GM12878 (cell line): Measurements from ENCODE around the gene PHYH. TPM values are rescaled to one million over a fixed set of nuclear protein-coding genes. Genes with fewer than 3 reads are reported as not detected.

Source experiments
- ATAC-seq: fragments of 200-7000 bp; cut with Tn5 transposase; 3 replicates; pipeline ENCODE4 v1.9.1; 2020; ENCODE audit warnings: mild to moderate bottlenecking, moderate library complexity
- BruUV-seq: library from RNA; stranded (reverse); fragments of 400-500 nt; replicated peaks from 2 replicates; lab custom pipeline; 2021; lab: Mats Ljungman, UMichigan
- CTCF ChIA-PET: fragments of 300-600 bp; sonication (Branson Sonifier 250); formaldehyde crosslinking; extraction: SDS; loops from one replicate; lab custom pipeline; 2021; ENCODE audit warnings: inconsistent platforms; lab: Yijun Ruan, JAX
- POLR2A ChIA-PET: fragments of 350-600 bp; formaldehyde crosslinking; extraction: SDS; loops from one replicate; lab custom pipeline; 2021; ENCODE audit warnings: inconsistent platforms; lab: Charles Lee
- RAD21 ChIA-PET: fragments of 300-600 bp; sonication (Branson Sonifier 250); formaldehyde crosslinking; loops from one replicate; lab custom pipeline; 2023; ENCODE audit warnings: antibody characterized with exemption; ENCODE audit not compliant: unreplicated experiment; lab: Charles Lee
- SMC1A ChIA-PET: fragments of 300-600 bp; sonication (Branson Sonifier 250); formaldehyde crosslinking; loops from one replicate; lab custom pipeline; 2023; ENCODE audit not compliant: unreplicated experiment, uncharacterized antibody; lab: Charles Lee
- DNase-seq: peaks from one replicate; pipeline ENCODE4 v3.0.0-alpha.2; 2011; ENCODE audit warnings: low read depth, low spot score
- FAIRE-seq: peaks from 3 replicates; lab custom pipeline; 2011; peaks lifted over from hg19 to GRCh38; lab: Jason Lieb, UNC
- H2AFZ ChIP-seq: 2 replicates; pipeline ENCODE4 v1.6.0; 2011; ENCODE audit warnings: low read depth, low read length, control low read depth; ENCODE audit not compliant: control insufficient read depth
- H3K27ac ChIP-seq: 2 replicates; pipeline ENCODE4 v1.5.1; 2011; ENCODE audit warnings: control low read depth; ENCODE audit not compliant: control insufficient read depth, insufficient read depth
- H3K27me3 ChIP-seq, 2 experiments: replicated peaks in 1 of 2; 2 replicates each; pipeline versions ENCODE4 v1.6.0 to v1.6.1; 2011; ENCODE audit warnings: low read length in 1 of 2; ENCODE audit not compliant: control insufficient read depth in 2 of 2, insufficient read depth in 2 of 2
- H3K36me3 ChIP-seq, 2 experiments: 2 replicates each; pipeline ENCODE4 v1.5.1; 2011; ENCODE audit warnings: low read length in 1 of 2; ENCODE audit not compliant: control insufficient read depth in 2 of 2, insufficient read depth in 2 of 2
- H3K4me1 ChIP-seq: 2 replicates; pipeline ENCODE4 v1.6.1; 2011; ENCODE audit warnings: mild to moderate bottlenecking, low read length, moderate library complexity, mixed read lengths; ENCODE audit not compliant: control insufficient read depth, insufficient read depth
- H3K4me2 ChIP-seq: 2 replicates; pipeline ENCODE4 v1.6.0; 2011; ENCODE audit warnings: control low read depth; ENCODE audit not compliant: control insufficient read depth, insufficient read depth
- H3K4me3 ChIP-seq: fragments of 200-600 bp; sonication (generic); 2 replicates; pipeline ENCODE4 v1.5.1; 2016
- H3K79me2 ChIP-seq: 2 replicates; pipeline ENCODE4 v1.6.0; 2011; ENCODE audit warnings: low read length; ENCODE audit not compliant: control insufficient read depth, insufficient read depth
- H3K9ac ChIP-seq: 2 replicates; pipeline ENCODE4 v1.8.0; 2011; ENCODE audit warnings: low read length, control low read depth, mixed read lengths; ENCODE audit not compliant: control insufficient read depth, insufficient read depth
- H3K9me3 ChIP-seq: replicated peaks from 3 replicates; pipeline ENCODE4 v1.5.1; 2011; ENCODE audit warnings: mild to moderate bottlenecking, low read length; ENCODE audit not compliant: control insufficient read depth, insufficient read depth
- H4K20me1 ChIP-seq: 2 replicates; pipeline ENCODE4 v1.6.0; 2011; ENCODE audit not compliant: control insufficient read depth, insufficient read depth
- CBX3 ChIP-seq: fragments of 200-600 bp; sonication (generic); IDR thresholded peaks from 2 replicates; pipeline ENCODE4 v1.6.1; 2016; ENCODE audit warnings: low read depth, borderline replicate concordance
- CHD1 ChIP-seq: IDR thresholded peaks from 2 replicates; pipeline ENCODE4 v1.6.1; 2012; ENCODE audit warnings: low read depth, low read length, improper control_type of control experiment
- CTCF ChIP-seq, 3 experiments: IDR thresholded peaks in 2 of 3; conservative IDR thresholded peaks in 1 of 3; 2 replicates each; pipeline ENCODE4 v1.5.1; 2011; ENCODE audit warnings: low read depth in 3 of 3, low read length in 3 of 3, mild to moderate bottlenecking in 3 of 3, control low read depth in 2 of 3, moderate library complexity in 2 of 3, inconsistent platforms in 1 of 3, mixed read lengths in 1 of 3; ENCODE audit not compliant: control insufficient read depth in 2 of 3, insufficient read depth in 1 of 3; ENCODE audit errors: extremely low read depth in 1 of 3
- E2F4 ChIP-seq: IDR thresholded peaks from 2 replicates; pipeline ENCODE4 v1.6.1; 2012; ENCODE audit warnings: low read depth, low read length, improper control_type of control experiment
- ELK1 ChIP-seq: IDR thresholded peaks from 2 replicates; pipeline ENCODE4 v1.6.1; 2012; ENCODE audit warnings: low read depth, low read length, improper control_type of control experiment
- FOS ChIP-seq: IDR thresholded peaks from 3 replicates; pipeline ENCODE4 v1.6.1; 2011; ENCODE audit warnings: borderline replicate concordance; ENCODE audit not compliant: insufficient read length; ENCODE audit errors: extremely low read depth
- FOXM1 ChIP-seq: IDR thresholded peaks from 2 replicates; pipeline ENCODE4 v1.6.1; 2012; ENCODE audit warnings: low read depth, mild to moderate bottlenecking, inconsistent platforms, low read length, moderate library complexity
- GABPA ChIP-seq: IDR thresholded peaks from 2 replicates; pipeline ENCODE4 v1.6.1; 2014; ENCODE audit warnings: antibody characterized with exemption, low read depth, mild to moderate bottlenecking, inconsistent platforms
- MTA2 ChIP-seq: fragments of 450-650 bp; IDR thresholded peaks from 2 replicates; pipeline ENCODE4 v1.6.1; 2016; ENCODE audit warnings: low read depth, mild to moderate bottlenecking, moderate library complexity
- NR2F1 ChIP-seq: fragments of 450-650 bp; conservative IDR thresholded peaks from 2 replicates; pipeline ENCODE4 v1.6.1; 2017; ENCODE audit warnings: mild to moderate bottlenecking
- PBX3 ChIP-seq: IDR thresholded peaks from 2 replicates; pipeline ENCODE4 v1.6.1; 2011; ENCODE audit warnings: mild to moderate bottlenecking, low read depth, low read length, moderate library complexity; ENCODE audit not compliant: insufficient replicate concordance
- POLR2AphosphoS2 ChIP-seq: IDR thresholded peaks from 2 replicates; pipeline ENCODE4 v1.6.1; 2011; ENCODE audit warnings: low read depth, mild to moderate bottlenecking, low read length, improper control_type of control experiment, moderate library complexity
- RBBP5 ChIP-seq: fragments of 200-600 bp; sonication (generic); conservative IDR thresholded peaks from 2 replicates; pipeline ENCODE4 v1.6.1; 2016
- TCF12 ChIP-seq: IDR thresholded peaks from 2 replicates; pipeline ENCODE4 v1.6.1; 2011; ENCODE audit warnings: low read depth, mild to moderate bottlenecking, low read length
- ZNF207 ChIP-seq: fragments of 450-650 bp; IDR thresholded peaks from 2 replicates; pipeline ENCODE4 v1.6.1; 2014; ENCODE audit warnings: antibody characterized with exemption, mild to moderate bottlenecking, borderline replicate concordance
- WGBS: methylation state at CpG from one replicate; pipeline ENCODE4 v1.1.6; 2016; ENCODE audit warnings: low lambda C conversion rate; ENCODE audit not compliant: insufficient replicate concordance, insufficient coverage; ENCODE audit errors: missing lambda C conversion rate; 5-methylcytosine and 5-hydroxymethylcytosine counted together
- in situ Hi-C: fragments of 300-500 bp; cut with MboI; formaldehyde crosslinking; loops from 9 replicates; pipeline ENCODE4 v1.14.3; 2018; ENCODE audit warnings: mixed read lengths
- intact Hi-C: fragments of 100-400 bp; cut with micrococcal nuclease; formaldehyde crosslinking; loops from one replicate; pipeline ENCODE4 v1.14.2; 2022; ENCODE audit not compliant: unreplicated experiment
- polyA plus RNA-seq, 11 experiments: library from polyadenylated mRNA; depleted of rRNA in 4 of 11; unstranded in 6 of 11; stranded (reverse) in 5 of 11; fragments of >200 nt; fragmentation: Nextera tagmentation in 4 of 11; fragmentation: Illumina TruSeq in 1 of 11; extraction: Ambion mirVana in 4 of 11; extraction: Trizol in 1 of 11; gene quantifications; 1 replicate in 1 of 11; 2 replicates in 10 of 11; pipeline versions ENCODE4 v1.2.1 to v1.2.3, GENCODE V29; 2011 to 2016; ENCODE audit warnings: inconsistent platforms in 2 of 11, missing spikeins in 2 of 11, low read depth in 1 of 11
- total RNA-seq, 4 experiments: library from RNA; depleted of rRNA in 3 of 4; stranded (reverse); fragments of >200 nt in 3 of 4; fragmentation: Illumina TruSeq in 1 of 4; extraction: Trizol in 1 of 4; gene quantifications; 2 replicates each; pipeline versions ENCODE4 v1.2.1 to v1.2.3, GENCODE V29; 2013 to 2021

PHYH gene
- total and polyA plus RNA-seq, 10 of the 15 experiments (the other 5 are each of a cell fraction or from before 2014, with no cell fraction given), result 3.2 to 10.3 (median 5.0) TPM

- FAIRE-seq (no peak), DNase-seq (no peak), ATAC-seq (no peak)
- Histone ChIP-seq H3K9me3 (no peaks in the 10 kb centered on the region), H3K4me2 (no peak overlapping the region), H3K4me1 (peaks cover 16% of the 10 kb centered on the region), H3K79me2 (no peaks in the 10 kb centered on the region), H4K20me1 (no peaks in the 10 kb centered on the region), H3K9ac (no peak overlapping the region), H3K36me3 (no peaks in the 10 kb centered on the region), H3K4me3 (no peak overlapping the region), H3K27me3 (no peaks in the 10 kb centered on the region), H3K27ac (no peak overlapping the region), H2AFZ (no peak overlapping the region)
- WGBS, result 84% methylated on average over 19 of the region's 19 CpGs
- intact Hi-C loops, result no loop called here
- ChIA-PET CTCF (interaction anchor here (1.5 to 3.0 kb wide), 2 partner anchors 10 to 20 kb away, joined by 5 to 12 read pairs; no protein-coding TSS in a partner anchor), SMC1A (interaction anchor here (0.6 to 1.3 kb wide), 2 partner anchors 12 to 43 kb away, joined by 3 to 4 read pairs; no protein-coding TSS in a partner anchor), RAD21 (no interaction called here), POLR2A (no interaction called here)
- in situ Hi-C loops, result no loop called here
- no TSS peak for BruUV-seq
- TF ChIP-seq RBBP5 (no peak), ELK1 (no peak), POLR2AphosphoS2 (no peak), E2F4 (no peak), FOS (no peak), FOXM1 (no peak), ZNF207 (no peak), NR2F1 (no peak), CBX3 (no peak), GABPA (no peak), MTA2 (no peak), TCF12 (no peak), CTCF (IDR thresholded peaks at IDR 0.05 in 2 of 3, conservative IDR thresholded peaks at IDR 0.05 in 1 of 3; ENCODE audit: control insufficient read depth in 2 of 3, extremely low read depth in 1 of 3, insufficient read depth in 1 of 3, low read depth in 3 of 3, low read length in 3 of 3) (no peak), PBX3 (no peak), CHD1 (no peak)
Measured at GRCh38 chr10:13291821-13292773, 7.8 kb downstream of the PHYH start.
